ENCODE data around the gene OR10D3. TPM values are rescaled to one million over a fixed set of nuclear protein-coding genes. Genes with fewer than 3 reads are reported as not detected.

Gene OR10D3
- total and polyA plus RNA-seq, 2 of the 13 experiments (the other 11 are each of a cell fraction or from before 2014, with no cell fraction given): not detected

GRCh38 chr11:124174001-124174583 is 9.1 kb upstream of the OR10D3 start:
- intact Hi-C loops (cut with micrococcal nuclease; ENCODE audit: unreplicated experiment) (no loop called here), in situ Hi-C loops (cut with HindIII; ENCODE audit: extremely low pct_ligation_motif_present, low pct_unique_long_range_greater_than_20kb) (no loop called here)
- Histone ChIP-seq H3K79me2 (ENCODE audit: insufficient read depth, low read length) (no peaks in the 10 kb centered on the region), H3K9me3 (ENCODE audit: low read length) (no peaks in the 10 kb centered on the region), H4K20me1 (ENCODE audit: insufficient read depth, low read length) (no peaks in the 10 kb centered on the region), H2AFZ (ENCODE audit: low read length) (no peak overlapping the region), H3K4me3 (replicated peaks in 1 of 3; ENCODE audit: insufficient read depth in 1 of 3, low read depth in 2 of 3, low read length in 3 of 3) (no peak overlapping the region), H3K27ac (ENCODE audit: extremely low read length, insufficient read depth, low read length) (no peak overlapping the region), H3K4me2 (ENCODE audit: low read depth, low read length) (no peak overlapping the region), H3K36me3 (replicated peaks in 1 of 2; ENCODE audit: control insufficient read depth in 1 of 2, insufficient read depth in 2 of 2, low read length in 2 of 2) (no peaks in the 10 kb centered on the region), H3K27me3 (ENCODE audit: control insufficient read depth in 1 of 2, insufficient read depth in 2 of 2, low read length in 2 of 2) (no peaks in the 10 kb centered on the region), H3K9ac (ENCODE audit: insufficient read depth, low read depth, low read length) (no peak overlapping the region), H3K4me1 (ENCODE audit: insufficient read depth, low read length) (no peaks in the 10 kb centered on the region)
- ATAC-seq: peak; percentile 64
- TF ChIP-seq NFE2 (CRISPR knock-in tag; IDR thresholded peaks at IDR 0.05): peak; percentile 33; the same call in 1 of the 2 replicates
- TF ChIP-seq RFX3 (CRISPR knock-in tag; IDR thresholded peaks at IDR 0.05): peak; percentile 34; the same call in 1 of the 2 replicates
- no peak for TF ChIP-seq TFE3 (CRISPR knock-in tag; IDR thresholded peaks at IDR 0.05)
- POLR2A ChIA-PET: no interaction called here
- peak; percentile 47 for DNase-seq (ENCODE audit: low spot score)
- WGBS (ENCODE audit: low lambda C conversion rate): under 1% methylated on average over 4 of the region's 4 CpGs
- CTCF ChIA-PET (ENCODE audit: low intra/inter-chr PET ratio, low total read pairs): no interaction called here
- no TSS peak for BruUV-seq (replicated peaks)
- FAIRE-seq: no peak

- intact Hi-C loops (cut with micrococcal nuclease; ENCODE audit: unreplicated experiment) (no loop called here), in situ Hi-C loops (cut with HindIII; ENCODE audit: extremely low pct_ligation_motif_present, low pct_unique_long_range_greater_than_20kb) (no loop called here)
- ATAC-seq (no peak), DNase-seq (ENCODE audit: low spot score) (no peak), FAIRE-seq (no peak)
- no TSS peak for BruUV-seq (replicated peaks)
- Histone ChIP-seq H3K36me3 (replicated peaks in 1 of 2; ENCODE audit: control insufficient read depth in 1 of 2, insufficient read depth in 2 of 2, low read length in 2 of 2) (no peaks in the 10 kb centered on the region), H3K27me3 (ENCODE audit: control insufficient read depth in 1 of 2, insufficient read depth in 2 of 2, low read length in 2 of 2) (no peaks in the 10 kb centered on the region), H3K9me3 (ENCODE audit: low read length) (no peaks in the 10 kb centered on the region), H3K4me3 (replicated peaks in 1 of 3; ENCODE audit: insufficient read depth in 1 of 3, low read depth in 2 of 3, low read length in 3 of 3) (no peak overlapping the region), H3K9ac (ENCODE audit: insufficient read depth, low read depth, low read length) (no peak overlapping the region), H3K4me1 (ENCODE audit: insufficient read depth, low read length) (no peaks in the 10 kb centered on the region), H2AFZ (ENCODE audit: low read length) (no peak overlapping the region), H4K20me1 (ENCODE audit: insufficient read depth, low read length) (no peaks in the 10 kb centered on the region), H3K4me2 (ENCODE audit: low read depth, low read length) (no peak overlapping the region), H3K27ac (ENCODE audit: extremely low read length, insufficient read depth, low read length) (no peak overlapping the region), H3K79me2 (ENCODE audit: insufficient read depth, low read length) (no peaks in the 10 kb centered on the region)
- ChIA-PET POLR2A (no interaction called here), CTCF (ENCODE audit: low intra/inter-chr PET ratio, low total read pairs) (no interaction called here)
- 7% methylated on average over 5 of the region's 5 CpGs for WGBS (ENCODE audit: low lambda C conversion rate)
- TF ChIP-seq DZIP1 (CRISPR knock-in tag; IDR thresholded peaks at IDR 0.05) (no peak), SMAD1 (CRISPR knock-in tag; IDR thresholded peaks at IDR 0.05; ENCODE audit: borderline replicate concordance, low read depth) (no peak)
Measured at GRCh38 chr11:124176925-124177715, 6.0 kb upstream of the OR10D3 start.

All from HepG2 (cell line).